ENCODE measurements around the gene UNC80. TPM values are rescaled to one million over a fixed set of nuclear protein-coding genes. Genes with fewer than 3 reads are reported as not detected.

The UNC80 gene
- total and polyA plus RNA-seq, 8 donors, result 0.69 to 4.8 (median 1.9) TPM

DNA sequence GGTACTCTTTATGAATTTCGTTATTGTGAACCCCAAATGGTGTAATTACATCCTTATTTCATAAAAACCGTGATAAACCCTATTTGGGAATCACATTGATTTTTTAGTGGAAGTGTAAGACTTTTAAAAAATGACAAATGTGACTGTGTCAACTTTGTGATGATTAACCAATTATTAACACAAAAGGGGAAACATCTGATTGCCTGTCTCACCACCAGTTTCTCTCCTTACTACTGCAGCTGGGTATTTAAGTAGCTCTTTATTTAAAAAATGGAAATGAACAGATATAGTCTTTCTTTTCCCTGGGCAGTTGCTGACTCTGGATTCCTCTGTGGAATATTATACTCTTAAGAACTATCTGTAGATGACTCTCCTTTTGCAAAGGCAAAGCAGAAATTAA lies 219.2 kb downstream of the UNC80 start:
- Histone ChIP-seq H3K4me3 (no peak overlapping the region), H3K27ac (no peak overlapping the region), H3K36me3 (no peaks in the 10 kb centered on the region), H3K9me3 (no peaks in the 10 kb centered on the region), H3K4me1 (no peaks in the 10 kb centered on the region), H3K27me3 (no peaks in the 10 kb centered on the region)
- WGBS, 2 donors, result 46 to 50% methylated on average over 2 of the region's 2 CpGs
- DNase-seq (no peak), ATAC-seq (no peak), FAIRE-seq (no peak)
- TF ChIP-seq, protein P1, sequence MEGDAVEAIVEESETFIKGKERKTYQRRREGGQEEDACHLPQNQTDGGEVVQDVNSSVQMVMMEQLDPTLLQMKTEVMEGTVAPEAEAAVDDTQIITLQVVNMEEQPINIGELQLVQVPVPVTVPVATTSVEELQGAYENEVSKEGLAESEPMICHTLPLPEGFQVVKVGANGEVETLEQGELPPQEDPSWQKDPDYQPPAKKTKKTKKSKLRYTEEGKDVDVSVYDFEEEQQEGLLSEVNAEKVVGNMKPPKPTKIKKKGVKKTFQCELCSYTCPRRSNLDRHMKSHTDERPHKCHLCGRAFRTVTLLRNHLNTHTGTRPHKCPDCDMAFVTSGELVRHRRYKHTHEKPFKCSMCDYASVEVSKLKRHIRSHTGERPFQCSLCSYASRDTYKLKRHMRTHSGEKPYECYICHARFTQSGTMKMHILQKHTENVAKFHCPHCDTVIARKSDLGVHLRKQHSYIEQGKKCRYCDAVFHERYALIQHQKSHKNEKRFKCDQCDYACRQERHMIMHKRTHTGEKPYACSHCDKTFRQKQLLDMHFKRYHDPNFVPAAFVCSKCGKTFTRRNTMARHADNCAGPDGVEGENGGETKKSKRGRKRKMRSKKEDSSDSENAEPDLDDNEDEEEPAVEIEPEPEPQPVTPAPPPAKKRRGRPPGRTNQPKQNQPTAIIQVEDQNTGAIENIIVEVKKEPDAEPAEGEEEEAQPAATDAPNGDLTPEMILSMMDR (IDR thresholded peaks at IDR 0.05), result no peak
- intact Hi-C loops (cut with DNase I), result no loop called here

DNA sequence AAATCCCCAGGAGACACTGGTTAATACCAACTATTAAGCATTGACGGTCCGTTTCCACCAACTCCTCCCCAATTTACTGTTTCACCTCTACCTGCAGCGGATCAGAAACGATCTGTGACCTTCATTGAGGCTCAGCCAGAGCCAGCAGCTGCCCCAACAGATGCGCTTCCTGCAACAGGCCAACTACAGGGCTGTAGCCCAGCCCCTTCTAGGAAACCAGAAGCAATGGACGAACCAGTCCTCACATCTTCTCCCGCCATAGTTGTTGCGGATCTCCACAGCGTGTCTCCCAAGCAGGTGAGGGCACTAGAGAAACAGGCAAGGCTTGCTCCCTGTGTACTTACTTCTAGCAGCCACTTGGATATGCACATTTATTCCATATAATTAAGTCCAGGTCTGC lies 222.3 kb downstream of the UNC80 start:
- Histone ChIP-seq H3K27me3 (no peaks in the 10 kb centered on the region), H3K27ac (no peak overlapping the region), H3K4me1 (no peaks in the 10 kb centered on the region), H3K9me3 (no peaks in the 10 kb centered on the region), H3K4me3 (no peak overlapping the region), H3K36me3 (no peaks in the 10 kb centered on the region)
- ATAC-seq (no peak), DNase-seq (no peak), FAIRE-seq (no peak)
- 91% methylated on average over 9 of the region's 9 CpGs for WGBS, 2 donors
- intact Hi-C loops (cut with DNase I), result no loop called here
- TF ChIP-seq, protein P1 (IDR thresholded peaks at IDR 0.05), result no peak

DNA sequence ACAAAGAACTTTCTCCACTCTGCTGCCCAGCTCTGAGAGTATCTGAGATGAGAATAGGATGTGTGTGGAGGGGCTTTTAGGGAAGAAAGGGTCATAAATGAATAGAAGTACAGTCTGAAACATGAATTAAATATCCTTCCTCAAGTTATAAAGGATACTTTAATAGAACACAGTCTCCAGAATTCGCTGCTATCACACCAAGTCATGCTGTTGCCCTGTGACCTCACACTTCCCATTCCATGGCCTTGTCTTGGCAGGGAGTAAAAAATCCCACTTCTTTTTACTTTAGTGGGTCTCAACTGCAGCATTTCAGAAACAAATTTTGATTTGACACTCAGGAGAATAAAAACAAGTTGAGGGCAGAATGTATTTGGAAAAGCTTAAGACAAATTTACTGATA lies 227.0 kb downstream of the UNC80 start:
- H3K9me3 ChIP-seq, result no peaks in the 10 kb centered on the region
- intact Hi-C loops (cut with DNase I), result no loop called here
- TF ChIP-seq, protein P1 (IDR thresholded peaks at IDR 0.05), result no peak
- H3K27ac ChIP-seq, result no peak overlapping the region
- FAIRE-seq (no peak), ATAC-seq (no peak), DNase-seq (no peak)
- H3K27me3 ChIP-seq, result no peaks in the 10 kb centered on the region
- H3K4me1 ChIP-seq, result peaks cover 3 to 6% (median 5%) of the 10 kb centered on the region in 3 donors
- WGBS, 2 donors, result 48 to 55% methylated on average over 1 of the region's 1 CpG
- H3K36me3 ChIP-seq, result no peaks in the 10 kb centered on the region
- no peak overlapping the region for H3K4me3 ChIP-seq

DNA sequence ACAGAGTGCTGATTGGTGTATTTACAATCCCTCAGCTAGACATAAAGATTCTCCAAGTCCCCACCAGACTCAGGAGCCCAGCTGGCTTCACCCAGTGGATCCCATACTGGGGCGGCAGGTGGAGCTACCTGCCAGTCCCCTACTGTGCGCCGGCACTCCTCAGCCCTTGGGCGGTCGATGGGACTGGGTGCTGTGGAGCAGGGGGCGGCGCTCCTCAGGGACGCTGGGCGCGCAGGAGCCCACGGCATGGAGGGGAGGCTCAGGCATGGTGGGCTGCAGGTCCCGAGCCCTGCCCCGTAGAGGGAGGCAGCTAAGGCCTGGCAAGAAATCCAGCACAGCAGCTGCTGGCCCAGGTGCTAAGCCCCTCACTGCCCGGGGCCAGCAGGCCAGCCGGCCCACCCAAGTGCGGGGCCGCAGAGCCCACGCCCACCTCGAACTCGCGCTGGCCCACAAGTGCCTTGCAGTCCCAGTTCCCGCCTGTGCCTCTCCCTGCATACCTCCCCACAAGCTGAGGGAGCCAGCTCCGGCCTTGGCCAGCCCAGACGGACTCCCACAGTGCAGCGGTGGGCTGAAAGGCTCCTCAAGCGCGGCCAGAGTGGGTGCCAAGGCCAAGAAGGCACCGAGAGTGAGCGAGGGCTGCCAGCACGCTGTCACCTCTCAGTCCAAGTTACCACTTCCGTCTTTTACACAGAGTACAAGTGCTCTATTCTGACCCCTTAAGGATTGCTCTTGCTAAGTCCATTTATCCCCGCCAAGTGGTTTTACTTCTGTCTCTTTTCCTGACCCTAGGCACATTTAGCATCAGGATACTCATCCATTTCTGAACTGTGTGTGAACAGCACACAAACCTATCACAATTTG lies 229.1 kb downstream of the UNC80 start:
- H3K4me3 ChIP-seq, result no peak overlapping the region
- WGBS, 2 donors, result 96 to 98% methylated on average over 31 to 32 of the region's 32 CpGs
- H3K4me1 ChIP-seq, result peaks cover 13 to 24% (median 14%) of the 10 kb centered on the region in 3 donors
- no peaks in the 10 kb centered on the region for H3K27me3 ChIP-seq
- ATAC-seq, result no peak
- DNase-seq, result peak in 3 of 6 donors; percentile 27 to 71 (median 45)
- no peaks in the 10 kb centered on the region for H3K36me3 ChIP-seq
- TF ChIP-seq, protein P1 (IDR thresholded peaks at IDR 0.05), result no peak
- FAIRE-seq, result no peak
- H3K9me3 ChIP-seq, result no peaks in the 10 kb centered on the region
- intact Hi-C loops (cut with DNase I), result no loop called here
- no peak overlapping the region for H3K27ac ChIP-seq

Data from pancreas (tissue), 10 donors.